ENCODE measurements around the gene EEA1.
A peak's percentile ranks its signal among the peaks of the same experiment; 100 is the strongest.
"Not testable (repeated sequence)": the region's sequence is repeated elsewhere in the genome, so short reads cannot be mapped to it uniquely, and the experiment has no call there.

The EEA1 gene

DNA sequence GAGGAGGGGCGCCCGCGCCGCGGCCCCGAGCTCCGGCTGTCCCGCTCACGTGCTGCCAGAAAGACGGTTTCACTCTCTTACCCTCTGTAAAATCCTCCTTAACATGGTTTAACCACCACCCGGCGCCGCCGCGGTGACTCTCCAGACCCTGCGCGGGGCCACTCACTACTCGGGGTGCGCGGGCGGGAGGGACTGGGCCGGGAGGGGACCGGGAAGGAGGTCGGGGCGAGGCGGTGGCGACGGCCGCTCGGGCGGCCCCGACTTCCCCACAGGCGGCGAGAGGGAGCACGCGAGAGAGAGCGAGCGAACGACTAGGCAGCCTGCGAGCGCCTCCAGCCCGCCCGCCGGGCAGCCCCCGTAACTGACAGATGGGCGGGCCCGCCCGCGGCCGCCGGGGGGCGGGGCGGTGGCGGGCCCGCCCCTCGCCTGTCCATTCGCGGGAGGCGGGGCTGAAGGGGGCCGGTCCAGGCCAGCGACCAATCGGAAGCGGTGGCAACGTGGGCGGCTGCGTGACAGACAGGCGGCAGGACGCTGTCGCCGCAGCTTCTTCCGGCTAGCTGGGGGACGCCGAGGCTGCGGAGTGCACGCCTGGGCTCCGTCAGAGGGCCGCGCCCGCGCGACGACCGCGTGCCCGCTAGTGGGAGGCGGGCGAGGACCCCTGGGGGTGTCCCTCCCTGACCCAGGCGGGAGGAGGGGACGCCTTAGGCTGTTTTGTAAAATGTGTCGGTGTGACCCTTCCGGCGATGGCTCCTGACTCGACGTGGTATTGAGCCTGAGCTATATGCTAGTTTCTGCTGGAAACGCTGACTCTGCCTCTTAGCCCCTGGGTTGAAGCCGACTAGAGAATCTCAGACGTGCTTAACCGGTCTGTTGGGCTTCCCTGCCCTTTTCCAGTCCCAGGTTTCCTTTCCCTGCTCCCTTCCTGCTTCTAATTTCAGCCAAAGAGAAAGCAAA, at the start of gene EEA1:
EEA1 (minus strand) TSS at position 334 of the 954 bp plus-strand sequence; CDS start at position 105, 229 bp downstream.
- peak; percentile 92 for DNase-seq

DNA sequence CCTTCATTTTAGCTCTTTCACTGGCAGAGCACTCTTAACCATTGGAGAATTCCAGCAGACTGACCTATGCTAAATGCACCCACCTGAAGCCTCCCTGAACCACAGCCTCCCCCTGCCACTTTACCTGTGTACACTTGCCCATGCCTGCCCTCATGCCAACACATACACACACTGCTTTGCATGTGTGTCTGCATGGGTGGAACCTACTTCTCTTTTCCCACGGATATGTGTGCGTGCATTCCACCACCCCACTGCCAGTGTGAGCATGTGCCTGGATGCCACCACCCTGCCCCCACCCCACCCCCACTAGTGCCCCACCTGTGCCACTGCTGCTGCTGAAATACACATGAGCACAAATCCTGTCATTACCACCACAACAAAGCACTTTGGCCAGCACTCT, 49.5 kb upstream of the EEA1 start:
- no peak for DNase-seq

DNA sequence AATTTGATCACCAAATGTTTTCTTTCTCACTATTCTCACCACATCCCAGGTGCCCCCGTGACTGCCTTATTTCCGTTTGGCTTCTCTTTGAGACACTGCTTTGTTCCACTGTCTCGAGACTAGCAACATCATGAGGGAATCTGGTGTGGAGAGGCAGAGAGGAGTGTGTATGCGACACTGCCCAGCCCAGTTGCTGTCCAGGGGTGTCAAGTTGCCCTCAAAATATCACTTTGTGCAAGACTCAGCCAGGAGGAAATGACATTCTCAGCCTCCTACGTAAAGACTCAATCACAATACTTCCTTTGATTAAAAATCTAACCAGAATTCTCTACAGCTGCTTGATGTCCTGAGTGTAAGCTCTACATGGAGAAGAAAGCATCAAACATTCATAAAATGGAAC, 48.2 kb upstream of the EEA1 start:
- no peak for DNase-seq

- no peak for DNase-seq
Measured at GRCh38 chr12:92974759-92975158, 45.7 kb upstream of the EEA1 start.

DNA sequence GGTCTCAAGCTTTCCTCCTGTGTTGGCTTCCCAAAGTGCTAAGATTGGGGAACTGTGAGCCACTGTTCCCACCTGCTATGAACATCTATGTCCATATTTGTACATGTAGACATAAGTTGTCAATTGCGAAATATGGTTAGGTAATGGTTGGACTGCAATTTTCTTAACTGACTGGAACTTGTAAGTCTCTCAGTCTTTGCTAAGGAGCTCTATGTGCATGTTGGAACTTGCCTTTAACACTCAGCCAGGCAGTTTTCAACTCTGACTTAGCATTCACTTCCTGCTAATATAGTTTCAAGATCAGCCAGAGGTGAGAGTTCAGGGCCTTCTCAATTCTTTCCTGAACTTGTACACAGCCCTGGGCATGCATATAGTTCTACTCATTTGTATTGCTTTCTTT, 44.5 kb upstream of the EEA1 start:
- no peak for DNase-seq

GRCh38 chr12:92971859-92972524, 42.9 kb upstream of the EEA1 start:
- DNase-seq: no peak

DNA sequence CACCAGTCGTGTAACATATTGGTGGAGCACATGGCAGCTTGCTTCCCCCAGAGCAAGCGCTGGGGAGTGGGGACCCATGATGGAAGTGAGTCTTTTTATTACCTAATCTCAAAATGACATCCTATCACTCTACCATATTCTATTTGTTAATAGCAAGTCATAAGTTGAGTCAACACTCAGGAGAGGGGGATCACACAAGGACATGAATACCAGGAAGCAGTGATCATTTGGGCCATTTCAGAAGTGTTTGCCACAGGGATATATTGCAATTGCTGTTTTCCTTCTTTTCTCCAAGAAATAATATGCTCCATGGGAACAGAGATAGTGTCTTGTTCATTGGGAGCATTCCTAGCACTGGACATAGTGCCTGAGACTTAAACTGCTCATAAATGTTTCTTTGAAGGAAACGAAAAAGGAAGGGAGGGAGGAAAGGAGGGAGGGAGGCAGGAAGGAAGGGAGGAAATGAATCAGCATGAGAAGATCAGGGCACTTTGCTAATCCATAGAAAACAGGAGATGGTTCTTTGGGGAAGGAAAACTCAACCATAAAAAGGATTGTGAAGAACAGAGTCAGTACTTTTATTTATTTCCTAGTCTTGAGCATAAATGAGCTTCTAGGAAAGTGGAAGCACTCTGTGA, 39.2 kb upstream of the EEA1 start:
- DNase-seq: no peak

DNA sequence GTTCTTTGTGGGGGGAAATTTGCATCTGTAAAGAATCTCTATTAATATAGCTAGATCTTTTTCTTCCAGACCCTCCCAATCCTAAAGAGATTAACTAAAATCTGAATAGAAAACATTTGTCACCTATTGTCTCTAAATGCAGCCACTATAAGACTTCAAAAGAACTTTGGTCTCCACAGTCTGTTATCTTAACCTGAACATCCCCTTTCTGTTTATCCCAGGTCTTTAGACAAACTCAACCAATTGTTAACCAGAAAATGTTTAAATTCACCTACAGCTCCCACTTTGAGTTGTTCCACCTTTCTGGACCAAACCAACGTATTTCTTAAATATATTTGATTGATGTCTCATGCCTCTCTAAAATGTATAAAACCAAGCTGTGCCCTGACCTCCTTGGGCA, 35.3 kb upstream of the EEA1 start:
- not testable (repeated sequence) for DNase-seq

DNA sequence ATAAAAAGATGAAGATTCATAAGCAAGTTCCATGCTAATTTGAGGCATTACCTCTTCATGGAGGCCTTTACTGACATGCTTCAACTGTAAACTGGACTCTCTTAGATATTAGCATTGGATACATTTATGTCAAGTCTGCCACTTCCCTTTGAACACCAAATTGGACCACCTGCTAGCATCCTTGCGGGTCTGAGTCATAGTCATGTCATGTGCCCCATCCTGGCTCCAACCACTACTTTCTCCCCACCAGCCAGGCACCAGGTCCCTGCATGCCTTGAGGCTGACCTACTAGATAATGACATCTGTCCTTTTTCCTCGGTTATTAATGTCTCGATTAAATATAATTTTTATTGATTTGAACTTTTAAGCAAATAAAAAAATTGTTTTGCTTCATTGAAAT, 32.9 kb upstream of the EEA1 start:
- DNase-seq: no peak

DNA sequence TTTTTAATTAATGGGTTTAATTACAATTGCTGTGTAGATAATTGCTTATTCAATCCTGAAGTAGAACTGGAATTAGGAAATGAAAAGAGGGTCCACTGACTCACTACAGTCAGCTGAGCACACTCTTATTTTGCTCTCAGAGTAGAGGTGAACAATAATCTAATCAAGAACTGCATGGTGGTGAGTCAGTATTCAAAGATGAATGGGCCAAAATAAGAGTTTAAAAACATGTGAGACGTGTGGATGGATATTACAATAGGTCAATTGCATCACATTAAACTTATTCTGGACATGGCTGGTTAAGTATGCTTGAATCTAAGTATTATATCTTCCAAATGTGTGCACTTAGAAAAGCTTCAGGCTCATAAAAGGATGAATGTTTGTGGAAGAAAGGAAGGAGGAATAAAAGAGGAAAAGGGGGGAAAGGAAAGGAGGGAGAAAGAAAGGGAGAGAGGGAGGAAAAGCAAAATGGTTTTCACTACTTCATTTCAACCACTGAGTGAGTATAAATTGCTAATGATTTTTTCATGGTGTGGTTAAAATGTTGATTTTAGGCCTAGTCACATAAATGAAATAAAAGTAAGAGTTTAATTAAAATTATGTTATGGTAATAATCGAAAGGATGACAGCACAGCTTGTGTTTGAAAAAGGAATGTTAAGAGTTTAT, 27.0 kb upstream of the EEA1 start:
- no peak for DNase-seq

GRCh38 chr12:92953747-92954146, 24.7 kb upstream of the EEA1 start:
- DNase-seq: no peak

- no peak for DNase-seq
Measured at GRCh38 chr12:92952394-92952793, 23.3 kb upstream of the EEA1 start.

DNA sequence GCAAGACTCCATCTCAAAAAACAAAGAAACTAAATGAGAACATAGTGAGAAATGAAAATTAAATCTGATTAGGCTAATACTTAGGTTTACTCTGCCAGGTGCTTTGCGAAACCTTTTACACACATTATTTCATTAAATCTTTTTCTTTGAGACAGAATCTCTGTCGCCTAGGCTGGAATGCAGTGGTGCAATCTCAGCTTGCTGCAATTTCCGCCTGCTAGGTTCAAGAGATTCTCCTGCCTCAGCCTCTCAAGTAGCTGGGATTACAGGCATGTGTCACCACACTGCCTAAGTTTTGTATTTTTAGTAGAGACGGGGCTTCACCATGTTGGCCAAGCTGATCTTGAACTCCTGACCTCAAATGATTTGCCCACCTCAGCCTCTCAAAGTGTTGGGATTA, 21.9 kb upstream of the EEA1 start:
- DNase-seq: no peak

- DNase-seq: no peak
Measured at GRCh38 chr12:92950011-92950410, 20.9 kb upstream of the EEA1 start.

DNA sequence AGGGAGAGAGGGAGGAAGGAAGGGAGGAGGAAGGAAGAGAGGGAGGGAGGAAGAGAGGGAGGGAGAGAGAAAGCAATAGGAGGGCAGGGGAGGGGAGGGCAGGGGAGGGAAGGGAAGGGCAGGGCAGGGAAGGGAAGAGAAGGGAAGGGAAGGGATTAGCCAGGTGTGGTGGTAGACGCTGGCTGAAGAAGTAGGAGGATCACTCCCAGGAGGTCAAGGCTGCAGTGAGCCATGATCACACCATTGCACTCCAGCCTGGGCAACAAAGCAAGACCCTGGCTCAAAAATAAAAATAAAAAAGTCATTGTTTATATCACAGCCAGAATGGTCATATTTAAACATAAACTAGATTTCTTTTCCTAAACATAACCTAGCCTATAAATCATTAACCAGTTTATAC, 20.4 kb upstream of the EEA1 start:
- DNase-seq: no peak

GRCh38 chr12:92947589-92948215, 18.6 kb upstream of the EEA1 start:
- no peak for DNase-seq

DNA sequence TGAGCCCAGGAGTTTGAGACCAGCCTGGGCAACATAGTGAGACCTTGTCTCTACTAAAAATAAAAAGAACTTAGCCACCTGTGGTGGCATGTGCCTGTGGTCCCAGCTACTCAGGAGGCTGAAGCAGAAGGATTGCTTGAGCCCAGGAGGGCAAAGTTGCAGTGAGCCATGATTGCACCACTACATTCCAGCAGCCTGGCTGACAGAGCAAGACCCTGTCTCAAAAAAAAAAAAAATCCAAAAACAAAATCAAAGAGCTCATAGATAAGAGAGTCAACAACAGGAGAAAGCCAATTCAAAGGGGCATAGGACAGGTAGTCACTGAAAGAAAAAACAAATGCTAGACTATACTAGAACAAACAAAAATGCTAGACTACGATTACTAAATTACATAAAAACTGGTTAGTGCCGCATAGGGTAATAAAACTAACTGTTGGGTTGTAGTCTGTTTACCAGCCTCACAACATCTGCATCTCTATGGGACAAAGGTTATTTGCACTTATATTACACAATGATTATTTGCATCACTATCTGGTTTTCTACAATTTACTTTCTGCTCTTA, 16.6 kb upstream of the EEA1 start:
- no peak for DNase-seq

GRCh38 chr12:92943482-92944250, 14.6 kb upstream of the EEA1 start:
- no peak for DNase-seq

GRCh38 chr12:92942905-92943304, 13.8 kb upstream of the EEA1 start:
- no peak for DNase-seq

DNA sequence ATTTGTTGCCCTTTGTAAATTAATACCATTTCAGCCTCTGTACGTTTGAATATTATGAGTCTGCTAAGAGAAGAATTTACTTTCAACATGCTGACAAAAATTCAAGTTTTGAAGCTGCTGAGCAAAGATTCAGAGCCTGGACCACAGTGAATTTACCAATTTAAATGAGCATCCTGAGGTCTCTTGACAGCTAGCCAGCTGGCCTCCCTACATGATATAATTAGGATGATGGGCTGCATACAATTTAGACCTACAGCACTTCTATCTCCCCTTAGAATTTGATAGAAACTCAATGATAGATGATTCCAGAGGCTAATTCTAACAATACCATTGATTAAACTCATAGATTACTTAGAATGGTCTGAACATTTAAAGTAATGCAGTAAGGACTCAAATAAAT, 10.0 kb upstream of the EEA1 start:
- no peak for DNase-seq

DNA sequence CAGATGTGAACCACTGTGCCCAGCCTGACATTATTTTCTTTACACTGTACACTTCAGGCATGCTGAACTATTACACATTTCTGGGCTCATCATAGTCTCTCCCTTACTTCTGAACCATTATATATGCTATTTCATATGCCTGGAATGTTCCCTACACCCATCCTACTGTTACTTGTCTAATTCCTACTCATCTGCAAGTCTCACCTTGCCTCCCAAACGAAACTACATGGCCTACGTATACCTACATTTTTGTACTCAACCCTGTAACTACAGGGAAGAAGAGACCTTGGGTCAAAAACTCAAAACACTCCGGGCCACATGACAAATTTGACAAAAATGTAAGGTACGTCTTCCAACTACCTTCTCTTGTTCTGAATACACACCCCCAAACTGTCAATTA, 9.5 kb upstream of the EEA1 start:
- no peak for DNase-seq

GRCh38 chr12:92938018-92938417, 8.9 kb upstream of the EEA1 start:
- DNase-seq: no peak
